Astrocyte of the cerebellum (primary cell): ENCODE measurements around the gene SCOC.

ENCODE experiments used
- DNase-seq: peaks from one replicate; pipeline ENCODE4 v3.0.0-alpha.2; 2011; ENCODE audit warnings: low read depth
- H3K4me3 ChIP-seq: 2 replicates; pipeline ENCODE4 v1.5.1; 2011; ENCODE audit warnings: mild to moderate bottlenecking, low read depth, low read length, moderate library complexity
- in situ Hi-C: cut with HindIII; loops from 2 replicates; pipeline ENCODE4 v1.10.0; 2017; ENCODE audit warnings: low sequenced_read_pairs
- TF ChIP-seq, protein P1 (sequence below): IDR thresholded peaks from 2 replicates; pipeline ENCODE4 v1.5.1; 2012; ENCODE audit warnings: low read length, low read depth, moderate library complexity, mild to moderate bottlenecking; ENCODE audit errors: missing control alignments

Gene SCOC

DNA sequence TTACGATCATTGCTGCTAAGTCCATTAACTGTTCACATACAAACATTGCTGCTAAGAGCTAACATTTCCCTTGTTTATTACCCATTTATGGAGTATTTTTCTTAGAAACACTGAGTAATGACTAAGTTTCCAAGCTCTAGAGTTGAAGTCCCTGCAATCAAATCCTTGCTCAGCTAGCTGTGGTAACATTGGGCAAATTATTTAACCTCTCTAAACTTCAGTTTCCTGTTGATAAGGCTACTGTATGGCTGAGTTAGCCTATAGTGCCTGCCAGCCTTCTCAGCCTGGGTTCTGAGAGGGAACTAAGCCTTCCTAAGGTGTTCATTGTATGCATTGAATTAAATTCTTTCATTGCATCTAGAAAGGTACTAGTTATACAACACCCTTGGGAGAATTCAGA lies 15.2 kb upstream of the SCOC start:
- in situ Hi-C loops = no loop called here
- TF ChIP-seq, protein P1, sequence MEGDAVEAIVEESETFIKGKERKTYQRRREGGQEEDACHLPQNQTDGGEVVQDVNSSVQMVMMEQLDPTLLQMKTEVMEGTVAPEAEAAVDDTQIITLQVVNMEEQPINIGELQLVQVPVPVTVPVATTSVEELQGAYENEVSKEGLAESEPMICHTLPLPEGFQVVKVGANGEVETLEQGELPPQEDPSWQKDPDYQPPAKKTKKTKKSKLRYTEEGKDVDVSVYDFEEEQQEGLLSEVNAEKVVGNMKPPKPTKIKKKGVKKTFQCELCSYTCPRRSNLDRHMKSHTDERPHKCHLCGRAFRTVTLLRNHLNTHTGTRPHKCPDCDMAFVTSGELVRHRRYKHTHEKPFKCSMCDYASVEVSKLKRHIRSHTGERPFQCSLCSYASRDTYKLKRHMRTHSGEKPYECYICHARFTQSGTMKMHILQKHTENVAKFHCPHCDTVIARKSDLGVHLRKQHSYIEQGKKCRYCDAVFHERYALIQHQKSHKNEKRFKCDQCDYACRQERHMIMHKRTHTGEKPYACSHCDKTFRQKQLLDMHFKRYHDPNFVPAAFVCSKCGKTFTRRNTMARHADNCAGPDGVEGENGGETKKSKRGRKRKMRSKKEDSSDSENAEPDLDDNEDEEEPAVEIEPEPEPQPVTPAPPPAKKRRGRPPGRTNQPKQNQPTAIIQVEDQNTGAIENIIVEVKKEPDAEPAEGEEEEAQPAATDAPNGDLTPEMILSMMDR = no peak
- DNase-seq = no peak
- H3K4me3 ChIP-seq = no peak overlapping the region

DNA sequence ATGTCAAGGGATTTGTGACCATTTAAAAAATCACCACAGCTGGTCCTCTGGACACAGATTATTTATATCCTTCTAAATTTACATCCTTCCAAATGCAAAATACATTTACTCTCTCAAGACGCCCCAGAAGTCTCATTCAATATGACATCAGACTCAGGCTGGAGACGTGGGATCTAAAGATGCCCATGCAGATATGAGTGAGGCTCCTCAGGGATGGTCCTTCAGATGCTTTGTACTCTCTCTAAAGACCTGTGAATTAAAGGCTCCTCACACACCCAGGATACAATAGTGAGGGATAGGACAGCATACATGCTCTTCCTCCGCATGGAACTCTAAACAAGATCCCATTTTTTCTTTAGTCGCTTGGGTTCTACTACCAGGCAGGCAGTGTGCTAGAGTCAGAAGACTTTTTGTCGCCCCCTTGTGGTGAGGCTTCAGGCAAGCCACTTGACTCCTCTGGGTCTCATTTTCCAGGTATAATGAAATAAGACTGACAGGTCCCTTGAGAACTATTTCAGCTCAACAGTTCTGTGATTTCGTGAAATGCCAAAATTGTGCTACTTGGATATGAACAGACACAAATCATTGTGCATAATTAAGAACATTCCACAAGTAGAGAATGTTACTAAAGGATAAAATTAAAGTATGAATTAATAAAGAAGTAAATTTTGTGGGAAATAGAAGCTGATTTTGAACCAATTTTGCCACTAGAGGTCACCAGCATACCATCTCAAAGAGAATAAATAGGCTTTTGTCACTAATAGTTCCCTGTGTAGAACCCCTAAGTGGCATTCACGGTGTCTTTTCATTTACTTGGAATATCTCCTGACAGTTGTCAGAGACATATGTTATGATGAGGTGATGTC lies 13.7 kb upstream of the SCOC start:
- peak; percentile 76 for DNase-seq
- in situ Hi-C loops = no loop called here
- TF ChIP-seq, protein P1 = peak; percentile 84
- no peak overlapping the region for H3K4me3 ChIP-seq

DNA sequence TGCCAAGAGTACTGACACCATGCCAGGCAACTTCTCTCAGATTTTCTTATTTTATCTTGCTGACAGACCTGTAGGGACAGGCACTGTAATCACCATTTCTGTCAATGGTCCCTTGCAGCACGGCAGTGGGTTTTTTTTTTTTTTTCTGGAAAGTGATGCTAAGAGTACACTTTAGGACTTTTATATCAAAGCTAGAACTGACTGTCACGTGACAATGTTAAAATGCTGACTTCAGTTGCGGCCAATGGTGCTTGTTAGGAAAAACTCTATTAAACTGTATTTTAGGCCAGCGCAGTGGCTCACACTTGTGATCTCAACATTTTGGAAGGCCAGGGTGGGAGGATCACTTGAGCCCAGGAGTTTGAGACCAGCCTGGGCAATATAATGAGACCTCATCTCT lies 12.3 kb upstream of the SCOC start:
- in situ Hi-C loops = no loop called here
- TF ChIP-seq, protein P1 = no peak
- DNase-seq = no peak

DNA sequence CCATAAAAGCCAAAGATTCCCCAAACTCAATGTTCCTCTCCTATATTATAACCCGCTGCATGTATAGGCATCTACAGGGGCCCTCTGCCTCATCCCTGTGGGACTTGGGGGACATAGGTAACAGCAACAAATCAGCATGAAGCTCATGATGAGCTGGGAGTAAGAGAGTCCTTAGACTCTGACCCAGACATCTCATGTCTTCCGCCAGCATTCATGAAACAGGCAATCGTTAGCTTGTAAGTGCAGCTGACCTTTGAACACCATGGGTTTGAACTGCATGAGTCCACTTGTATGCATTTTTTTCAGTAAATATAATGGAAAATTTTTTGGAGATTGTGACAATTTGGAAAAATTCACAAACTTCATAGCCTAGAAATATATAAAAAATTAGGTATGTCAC lies 10.4 kb upstream of the SCOC start:
- no peak overlapping the region for H3K4me3 ChIP-seq
- TF ChIP-seq, protein P1 = no peak
- DNase-seq = no peak
- in situ Hi-C loops = no loop called here

More for the DNA sequence above, 12.3 kb upstream of the SCOC start:
- H3K4me3 ChIP-seq = no peak overlapping the region

DNA sequence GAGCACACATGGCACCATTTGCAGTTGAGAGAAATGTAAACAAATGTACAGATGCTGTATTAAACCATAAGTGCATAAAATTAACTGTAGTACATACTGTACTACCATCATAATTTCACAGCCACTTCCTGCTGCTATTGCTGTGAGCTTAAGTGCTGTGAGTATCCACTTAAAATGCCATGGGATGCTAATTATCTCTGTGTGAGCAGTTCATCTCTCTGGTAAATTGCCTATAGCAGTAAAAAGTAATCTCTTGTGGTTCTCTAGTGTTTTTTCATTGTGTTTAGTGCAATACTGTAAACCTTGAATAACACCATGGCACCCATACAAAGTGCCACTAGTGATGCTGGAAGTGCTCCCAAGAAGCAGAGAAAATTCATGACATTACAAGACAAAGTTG lies 9.9 kb upstream of the SCOC start:
- no peak for DNase-seq
- in situ Hi-C loops = no loop called here

DNA sequence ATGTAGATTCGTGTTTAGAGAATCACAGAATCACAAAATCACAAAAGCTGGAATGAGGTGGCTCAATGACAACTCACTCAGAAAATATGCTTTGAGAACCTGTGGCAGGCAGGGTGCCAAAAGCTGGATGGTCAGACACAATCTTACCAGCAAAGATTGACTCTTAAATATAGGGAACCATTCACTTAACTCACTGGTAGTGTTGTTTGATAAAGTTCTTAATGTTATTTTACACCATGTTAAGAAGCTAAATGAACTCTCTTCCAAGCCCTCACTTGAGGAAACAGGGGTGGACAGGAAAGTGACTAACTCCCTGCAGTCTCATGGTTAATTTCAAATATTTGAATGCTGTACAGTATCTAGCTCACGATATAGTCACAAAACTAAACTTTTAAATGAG lies 5.7 kb upstream of the SCOC start:
- TF ChIP-seq, protein P1 = no peak
- in situ Hi-C loops = no loop called here
- H3K4me3 ChIP-seq = no peak overlapping the region
- DNase-seq = no peak

More for the DNA sequence above, 9.9 kb upstream of the SCOC start:
- H3K4me3 ChIP-seq = no peak overlapping the region
- TF ChIP-seq, protein P1 = no peak
